ENCODE measurements around the gene TENM4. TPM values are rescaled to one million over a fixed set of nuclear protein-coding genes. Genes with fewer than 3 reads are reported as not detected.

TENM4 gene
- polyA plus RNA-seq, 3 donors: 0.31 to 1.7 TPM; not detected in 1

- H3K27me3 Mint-ChIP-seq (ENCODE audit: low read depth in 3 of 3): peaks cover 0 to 11% (median 7%) of the 10 kb centered on the region in 3 donors
- Histone ChIP-seq H3K4me1 (ENCODE audit: control insufficient read depth in 1 of 2, insufficient read depth in 2 of 2, low read length in 2 of 2) (no peaks in the 10 kb centered on the region), H3K9me3 (replicated peaks in 1 of 2; ENCODE audit: control insufficient read depth in 1 of 2, insufficient read depth in 1 of 2, low read length in 2 of 2) (no peaks in the 10 kb centered on the region), H3K4me3 (replicated peaks in 1 of 3; ENCODE audit: low read depth in 2 of 3, low read length in 3 of 3) (no peak overlapping the region), H3K27me3 (ENCODE audit: control insufficient read depth in 2 of 2, insufficient read depth in 2 of 2, low read length in 2 of 2) (peaks cover 0 to 3% of the 10 kb centered on the region in 2 donors), H3K36me3 (replicated peaks in 1 of 2; ENCODE audit: control insufficient read depth in 1 of 2, insufficient read depth in 2 of 2, low read length in 2 of 2) (no peaks in the 10 kb centered on the region), H2AFZ (ENCODE audit: insufficient read depth, low read depth, low read length, poor library complexity, severe bottlenecking) (no peak overlapping the region), H3K4me2 (replicated peaks; ENCODE audit: extremely low read depth, low read length, poor library complexity, severe bottlenecking) (no peak overlapping the region), H3K9ac (ENCODE audit: insufficient read depth, low read length, poor library complexity, severe bottlenecking) (no peak overlapping the region), H4K20me1 (ENCODE audit: insufficient read depth, low read length) (no peaks in the 10 kb centered on the region), H3K27ac (ENCODE audit: low read depth in 1 of 2, low read length in 2 of 2) (no peak overlapping the region), H3K79me2 (ENCODE audit: insufficient read depth, low read length) (no peaks in the 10 kb centered on the region)
- 94% methylated on average over 3 of the region's 5 CpGs for WGBS (ENCODE audit: insufficient coverage)
- H3K4me1 Mint-ChIP-seq: no peaks in the 10 kb centered on the region
- H3K36me3 Mint-ChIP-seq: no peaks in the 10 kb centered on the region
- TF ChIP-seq CTCF (IDR thresholded peaks at IDR 0.05): no peak
- H3K9me3 Mint-ChIP-seq: peaks cover 0 to 2% (median 0%) of the 10 kb centered on the region in 7 donors
- no peak for DNase-seq
- peak overlapping the region in 1 of 7 donors; percentile 13 for H3K27ac Mint-ChIP-seq
- H3K4me3 Mint-ChIP-seq: no peak overlapping the region
- intact Hi-C loops (cut with micrococcal nuclease): no loop called here
Measured at GRCh38 chr11:79232346-79232745, 208.5 kb downstream of the TENM4 start.

- intact Hi-C loops (cut with micrococcal nuclease): no loop called here
Measured at GRCh38 chr11:79229047-79229446, 211.8 kb downstream of the TENM4 start.

More at GRCh38 chr11:79229047-79229446, 211.8 kb downstream of the TENM4 start:
- Mint-ChIP-seq H3K4me3 (no peak overlapping the region), H3K9me3 (peaks cover 0 to 4% (median 0%) of the 10 kb centered on the region in 7 donors), H3K27ac (no peak overlapping the region), H3K4me1 (no peaks in the 10 kb centered on the region), H3K36me3 (no peaks in the 10 kb centered on the region), H3K27me3 (ENCODE audit: low read depth in 3 of 3) (peaks cover 3 to 11% (median 6%) of the 10 kb centered on the region in 3 donors)
- H3K79me2 ChIP-seq (ENCODE audit: insufficient read depth, low read length): no peaks in the 10 kb centered on the region
- H3K27ac ChIP-seq (ENCODE audit: low read depth in 1 of 2, low read length in 2 of 2): no peak overlapping the region
- H2AFZ ChIP-seq (ENCODE audit: insufficient read depth, low read depth, low read length, poor library complexity, severe bottlenecking): no peak overlapping the region
- no peaks in the 10 kb centered on the region for H3K4me1 ChIP-seq (ENCODE audit: control insufficient read depth in 1 of 2, insufficient read depth in 2 of 2, low read length in 2 of 2)
- no peak overlapping the region for H3K4me2 ChIP-seq (replicated peaks; ENCODE audit: extremely low read depth, low read length, poor library complexity, severe bottlenecking)
- DNase-seq: no peak
- no peaks in the 10 kb centered on the region for H3K9me3 ChIP-seq (replicated peaks in 1 of 2; ENCODE audit: control insufficient read depth in 1 of 2, insufficient read depth in 1 of 2, low read length in 2 of 2)
- no peaks in the 10 kb centered on the region for H3K36me3 ChIP-seq (replicated peaks in 1 of 2; ENCODE audit: control insufficient read depth in 1 of 2, insufficient read depth in 2 of 2, low read length in 2 of 2)
- no peak overlapping the region for H3K9ac ChIP-seq (ENCODE audit: insufficient read depth, low read length, poor library complexity, severe bottlenecking)
- TF ChIP-seq CTCF (IDR thresholded peaks at IDR 0.05): no peak
- no peak overlapping the region for H3K4me3 ChIP-seq (replicated peaks in 1 of 3; ENCODE audit: low read depth in 2 of 3, low read length in 3 of 3)
- H3K27me3 ChIP-seq (ENCODE audit: control insufficient read depth in 2 of 2, insufficient read depth in 2 of 2, low read length in 2 of 2): peaks cover 0 to 9% of the 10 kb centered on the region in 2 donors
- whole genome bisulfite sequencing (ENCODE audit: insufficient coverage): 89% methylated on average over 1 of the region's 1 CpG
- H4K20me1 ChIP-seq (ENCODE audit: insufficient read depth, low read length): no peaks in the 10 kb centered on the region

Measured in CD14-positive monocyte (primary cell).